Measurements from ENCODE around the gene VRK3.
"Not testable (repeated sequence)": the region's sequence is repeated elsewhere in the genome, so short reads cannot be mapped to it uniquely, and the experiment has no call there.

DNA sequence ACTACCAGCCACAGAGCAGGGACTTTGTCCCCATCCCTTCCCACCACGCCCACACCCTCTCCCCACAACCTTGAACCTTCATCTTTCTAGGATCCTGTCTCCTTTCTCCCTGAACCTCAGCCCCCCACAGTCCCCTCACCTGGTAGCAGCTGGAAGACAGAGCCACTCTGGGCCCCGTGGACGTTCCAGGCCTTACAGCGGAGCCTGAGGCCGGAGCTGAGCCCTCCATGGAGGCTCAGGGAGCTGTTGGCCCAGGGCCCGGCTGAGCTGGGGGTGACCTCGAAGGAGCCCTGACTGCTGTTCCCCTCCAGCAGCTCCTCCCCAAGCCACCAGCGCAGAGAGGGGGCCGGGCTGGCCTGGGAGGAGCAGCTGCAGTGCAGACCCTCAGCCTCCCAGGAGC is 67.0 kb downstream of the VRK3 start:
- not testable (repeated sequence) for TF ChIP-seq CTCF (conservative IDR thresholded peaks at IDR 0.05 in 1 of 2, IDR thresholded peaks at IDR 0.05 in 1 of 2; ENCODE audit: low read depth in 1 of 2, low read length in 2 of 2); EZH2 (IDR thresholded peaks at IDR 0.05; ENCODE audit: low read length, missing control alignments)
